SHP77 treated with DMSO at 0.1 percent for 48 hours (cell line): ENCODE data around the gene TMEM95.
"Not testable (repeated sequence)": the region's sequence is repeated elsewhere in the genome, so short reads cannot be mapped to it uniquely, and the experiment has no call there.

ENCODE experiments used
- DNase-seq: peaks from one replicate; lab custom pipeline; 2025; lab: John Stamatoyannopoulos, UW

The TMEM95 gene

GRCh38 chr17:7346761-7347614 lies 8.0 kb upstream of the TMEM95 start:
- DNase-seq, result no peak

- no peak for DNase-seq
Measured at GRCh38 chr17:7347630-7348477, 7.1 kb upstream of the TMEM95 start.

GRCh38 chr17:7348478-7349242 lies 6.3 kb upstream of the TMEM95 start:
- no peak for DNase-seq

- peak; percentile 50 for DNase-seq
Measured at GRCh38 chr17:7351665-7352502, 3.1 kb upstream of the TMEM95 start, which contains the start of gene KCTD11. Gene KCTD11, plus strand, starts transcription at chr17:7352162.

- no peak for DNase-seq
Measured at GRCh38 chr17:7352503-7352889, 2.5 kb upstream of the TMEM95 start.

GRCh38 chr17:7352910-7353635 lies 1.9 kb upstream of the TMEM95 start:
- DNase-seq, result no peak

- DNase-seq, result no peak
Measured at GRCh38 chr17:7354262-7354843, 603 bp upstream of the TMEM95 start.

GRCh38 chr17:7355573-7355972 lies 617 bp downstream of the TMEM95 start:
- no peak for DNase-seq

GRCh38 chr17:7356072-7356549 lies 1.2 kb downstream of the TMEM95 start:
- DNase-seq, result peak; percentile 84

GRCh38 chr17:7356756-7357155 lies 1.8 kb downstream of the TMEM95 start:
- DNase-seq, result no peak

- DNase-seq, result no peak
Measured at GRCh38 chr17:7357381-7357780, 2.4 kb downstream of the TMEM95 start.

GRCh38 chr17:7361906-7362305 lies 7.0 kb downstream of the TMEM95 start:
- no peak for DNase-seq

GRCh38 chr17:7363311-7363710 lies 8.4 kb downstream of the TMEM95 start:
- DNase-seq, result no peak

- not testable (repeated sequence) for DNase-seq
Measured at GRCh38 chr17:7365963-7366362, 11.0 kb downstream of the TMEM95 start.

GRCh38 chr17:7367083-7367482 lies 12.1 kb downstream of the TMEM95 start:
- DNase-seq, result no peak

GRCh38 chr17:7367918-7368598 lies 13.1 kb downstream of the TMEM95 start:
- no peak for DNase-seq

GRCh38 chr17:7368599-7368994 lies 13.6 kb downstream of the TMEM95 start:
- not testable (repeated sequence) for DNase-seq

GRCh38 chr17:7369825-7370224 lies 14.9 kb downstream of the TMEM95 start:
- DNase-seq, result no peak

- DNase-seq, result no peak
Measured at GRCh38 chr17:7370853-7371252, 15.9 kb downstream of the TMEM95 start.
